Pons (tissue), 1 donor: ENCODE data around the gene C21orf91.

Experiments used
- DNase-seq: peaks from one replicate; pipeline ENCODE4 v3.0.0-alpha.2; 2016; ENCODE audit warnings: low spot score

The C21orf91 gene

DNA sequence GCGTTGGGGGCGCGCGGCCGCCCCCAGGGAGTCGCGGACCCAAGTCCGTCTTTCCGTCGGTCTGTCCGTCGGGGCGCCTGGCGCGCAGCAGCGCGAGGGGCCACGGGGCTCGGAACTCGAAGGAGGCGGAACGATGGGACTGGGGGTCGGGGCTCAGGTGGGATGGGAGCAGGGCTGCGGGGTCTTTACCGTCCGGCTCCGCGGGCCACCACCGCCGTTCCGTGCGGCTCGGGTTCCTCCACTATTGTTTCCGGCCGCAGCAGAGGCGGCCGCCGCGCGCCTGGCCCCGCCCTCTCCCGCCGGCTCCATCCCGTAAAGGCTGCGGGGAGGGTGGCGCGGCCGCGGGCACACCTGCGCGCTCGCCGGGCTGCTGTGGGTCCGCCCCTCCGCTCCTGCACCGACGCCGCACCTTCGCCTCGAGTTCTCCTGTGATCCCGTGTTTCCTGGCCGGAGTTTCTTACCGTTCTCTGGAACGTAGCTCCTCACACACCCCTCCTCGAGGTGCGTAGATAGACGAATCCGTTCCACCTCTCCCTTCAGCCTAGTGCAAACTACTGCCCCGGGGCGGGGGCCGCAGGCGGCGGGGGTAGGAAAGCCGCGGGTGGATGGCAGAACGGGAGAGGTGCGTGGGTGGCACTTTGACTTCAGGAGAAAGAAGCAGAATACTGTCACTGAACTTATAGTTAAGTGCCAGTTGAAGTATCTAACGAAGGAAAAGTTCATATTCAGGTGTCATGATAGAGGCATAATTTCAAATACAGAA lies at the start of gene C21orf91:
Gene C21orf91, minus strand, starts transcription at position 243 of the 763 bp plus-strand sequence. CDS start 1,038 bp downstream, outside the sequence.
- peak; percentile 95 for DNase-seq

DNA sequence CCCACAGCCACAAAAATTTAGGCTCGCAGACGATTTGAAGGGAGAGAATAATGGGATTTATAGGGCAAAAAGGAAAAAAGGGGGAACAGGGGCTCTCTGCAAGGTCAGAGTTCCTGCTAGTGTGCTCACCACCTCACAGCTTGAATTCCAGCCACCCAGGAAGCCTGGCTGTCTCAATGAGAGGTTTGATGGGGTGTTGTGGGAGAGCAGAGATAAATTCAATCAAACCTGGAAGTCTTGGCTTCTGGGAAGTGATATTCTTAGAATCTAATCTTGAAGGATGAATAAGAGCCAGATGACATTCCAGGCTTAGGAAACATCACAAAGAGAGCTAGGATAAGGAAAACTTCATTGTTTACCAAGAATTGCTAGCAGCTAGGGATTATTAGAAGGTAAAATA lies 47.4 kb upstream of the C21orf91 start:
- DNase-seq, result no peak

DNA sequence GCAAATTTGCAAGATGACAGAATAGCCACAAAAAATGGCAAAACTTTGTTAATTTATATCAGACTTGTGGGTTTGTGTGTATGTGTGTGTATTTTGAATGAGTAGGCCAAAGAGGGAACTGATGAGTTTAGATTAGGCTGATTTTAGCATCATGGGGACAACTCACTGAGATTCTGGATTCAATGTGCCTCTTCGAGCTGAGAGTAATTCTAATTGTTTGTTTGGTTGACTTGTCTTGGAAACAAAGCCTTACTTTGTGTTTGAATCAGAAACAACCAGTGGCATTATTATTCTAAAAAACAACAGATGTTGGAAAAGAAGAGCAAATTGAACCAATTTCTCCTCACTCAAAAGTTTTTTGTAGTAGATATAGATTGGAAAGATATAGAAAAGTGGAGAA lies 40.5 kb upstream of the C21orf91 start:
- DNase-seq, result peak; percentile 98

DNA sequence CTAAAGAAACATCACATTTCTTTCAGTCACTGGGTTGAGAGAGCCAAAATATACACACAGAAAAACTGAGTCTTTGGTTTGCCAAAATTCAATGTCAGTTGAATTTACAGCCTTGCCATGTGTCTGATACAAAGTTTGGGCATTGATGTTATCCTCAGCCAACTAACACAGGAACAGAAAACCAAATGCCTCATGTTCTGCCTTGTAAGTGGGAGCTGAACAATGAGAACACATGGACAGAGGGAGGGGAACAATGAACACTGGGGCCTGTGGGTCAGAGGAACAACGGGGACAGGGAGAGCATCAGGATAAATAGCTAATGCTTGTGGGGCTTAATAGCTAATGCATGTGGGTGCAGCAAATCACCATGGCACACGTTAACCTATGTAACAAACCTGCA lies 39.6 kb upstream of the C21orf91 start:
- DNase-seq, result peak; percentile 95

DNA sequence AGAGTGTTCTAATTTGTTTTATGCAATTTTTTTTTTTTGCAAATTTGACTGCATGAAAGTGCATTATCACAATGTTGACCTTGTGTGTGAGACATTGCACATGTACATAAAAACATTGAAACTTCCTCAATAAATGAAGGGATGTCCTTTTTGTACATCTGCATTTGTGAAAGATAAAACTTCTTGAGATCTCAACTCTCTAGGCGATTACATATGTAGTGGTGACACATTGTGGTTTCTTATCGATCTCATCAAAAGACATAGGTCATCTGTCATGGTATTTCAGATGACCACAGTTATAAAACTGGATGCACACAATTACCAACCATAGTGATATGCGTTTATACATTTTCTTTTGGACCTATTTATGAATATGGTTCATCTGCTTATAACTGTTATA lies 35.6 kb upstream of the C21orf91 start:
- no peak for DNase-seq

DNA sequence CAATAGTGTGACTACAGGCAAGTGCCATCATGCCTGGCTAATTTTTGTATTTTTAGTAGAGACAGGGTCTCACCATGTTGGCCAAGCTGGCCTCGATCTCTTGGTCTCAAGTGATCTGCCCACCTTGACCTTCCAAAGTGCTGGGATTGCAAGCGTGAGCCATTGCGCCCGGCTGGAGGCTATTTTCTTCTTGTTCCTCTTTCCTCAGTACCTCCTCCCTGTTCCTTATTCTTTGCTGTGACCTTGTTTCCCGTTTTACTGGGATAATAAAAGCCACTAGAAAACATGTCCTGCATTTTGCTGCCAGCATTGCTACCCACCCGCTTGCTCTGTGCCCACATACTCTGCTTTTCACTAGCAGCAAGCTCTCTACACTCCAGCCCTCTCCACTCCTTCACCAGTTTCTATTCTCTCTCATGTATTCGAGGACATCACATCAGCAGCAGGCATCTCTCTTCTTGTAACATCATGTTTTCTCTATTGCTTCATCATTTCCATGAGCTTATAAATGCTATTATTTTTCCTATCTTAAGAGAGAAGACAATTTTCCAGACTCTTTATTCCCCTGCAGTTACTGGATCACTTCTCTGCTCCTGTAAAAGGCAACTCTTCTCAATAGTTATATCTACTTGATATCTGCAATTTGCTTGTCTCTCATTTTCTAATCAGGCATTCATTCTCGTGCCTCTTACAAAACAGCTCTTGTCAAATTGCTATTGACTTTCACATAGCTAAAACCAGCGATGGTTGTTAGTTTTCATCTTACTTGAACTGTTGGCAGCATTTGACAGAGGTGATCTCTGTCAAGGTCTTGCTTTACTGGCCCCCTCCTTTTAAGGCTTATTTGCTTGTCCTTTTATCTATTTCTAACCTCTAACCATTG lies 34.5 kb upstream of the C21orf91 start:
- peak; percentile 44 for DNase-seq

DNA sequence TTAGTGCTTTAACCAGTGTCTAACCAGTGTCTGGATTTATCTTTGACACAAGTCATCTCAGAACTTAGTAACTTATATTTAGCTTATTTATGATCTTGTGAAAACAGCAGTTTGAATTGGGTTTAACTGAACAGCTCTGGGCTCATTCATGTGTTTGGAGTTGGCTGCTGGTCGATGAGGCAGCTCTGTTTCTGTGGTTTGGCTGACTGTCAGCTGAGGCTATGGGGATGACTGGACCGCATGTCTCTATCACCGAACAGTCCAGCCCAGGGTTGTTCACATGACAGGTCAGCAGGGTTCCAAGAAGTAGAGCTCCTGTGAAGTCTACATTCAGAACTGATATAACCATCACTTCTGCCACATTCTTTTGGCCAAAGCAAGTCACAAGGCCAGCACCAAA lies 29.1 kb upstream of the C21orf91 start:
- DNase-seq, result peak; percentile 75

DNA sequence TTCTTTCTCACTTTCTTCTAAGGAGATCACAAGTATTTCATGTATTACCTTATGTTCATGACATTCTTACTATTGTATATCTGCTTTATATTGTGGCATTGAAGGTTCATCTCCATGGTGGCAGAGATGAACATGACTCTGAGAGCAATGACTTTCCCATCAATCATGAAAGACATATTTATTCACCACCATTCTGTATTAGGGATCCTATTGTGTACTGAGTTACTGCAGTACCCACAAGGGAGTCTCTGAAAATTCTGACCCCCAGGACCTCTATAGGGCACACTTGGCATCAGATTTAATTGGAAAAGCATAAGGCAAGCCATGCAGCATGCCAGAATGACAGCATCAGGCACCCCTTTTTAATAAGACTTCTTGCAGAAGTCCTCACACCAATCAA lies 21.9 kb upstream of the C21orf91 start:
- DNase-seq, result no peak

DNA sequence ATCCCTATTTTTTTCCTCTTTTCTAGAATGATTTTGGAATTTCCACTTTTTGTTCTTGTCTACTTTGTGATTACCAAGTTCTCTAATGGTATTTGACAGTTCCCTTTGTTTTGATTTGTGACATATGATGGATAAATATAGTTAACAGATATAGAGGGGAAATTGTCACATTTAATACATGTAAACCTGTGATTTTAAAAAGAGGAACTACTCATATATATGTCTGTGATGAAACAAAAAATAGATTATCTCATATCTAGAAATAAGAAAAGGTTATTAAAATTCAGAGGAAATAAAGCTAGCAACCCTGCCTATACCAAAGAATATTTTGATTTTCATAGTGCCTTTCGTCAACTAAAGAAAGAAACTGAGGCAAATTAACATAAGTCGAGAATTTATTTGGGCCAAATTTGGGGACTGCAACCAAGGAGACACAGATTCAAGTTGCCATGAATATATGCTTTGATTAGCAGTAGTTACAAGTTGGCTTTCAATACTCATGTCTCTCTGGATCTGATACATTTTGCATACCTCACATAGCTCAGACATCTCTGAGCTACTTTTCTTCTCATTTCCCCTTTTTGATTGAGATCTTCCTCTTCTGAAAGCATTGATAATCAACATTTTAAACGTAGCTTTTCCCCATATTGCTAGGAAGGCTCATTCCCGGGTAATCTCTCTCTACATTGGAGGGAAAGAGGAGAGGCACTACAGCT lies 15.6 kb upstream of the C21orf91 start:
- no peak for DNase-seq

DNA sequence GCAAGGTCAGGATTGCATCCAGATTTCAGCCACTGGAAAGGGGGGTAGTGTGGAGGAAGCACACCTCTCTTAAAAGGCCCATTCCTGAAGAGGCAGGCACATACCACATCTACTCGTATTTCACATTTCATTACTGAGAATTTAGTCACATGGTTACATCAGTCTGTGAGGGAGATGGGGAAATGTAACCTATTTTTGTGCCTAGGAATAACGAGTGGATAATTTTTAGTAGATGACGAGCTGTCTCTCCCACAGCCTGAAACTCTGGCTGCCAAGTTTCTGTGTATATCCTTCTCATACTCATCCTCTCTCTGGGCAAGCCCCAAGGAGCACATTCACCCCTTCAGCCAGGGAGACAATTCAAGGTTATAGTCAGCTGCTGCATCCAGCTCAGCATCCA lies 10.3 kb upstream of the C21orf91 start:
- DNase-seq, result no peak

DNA sequence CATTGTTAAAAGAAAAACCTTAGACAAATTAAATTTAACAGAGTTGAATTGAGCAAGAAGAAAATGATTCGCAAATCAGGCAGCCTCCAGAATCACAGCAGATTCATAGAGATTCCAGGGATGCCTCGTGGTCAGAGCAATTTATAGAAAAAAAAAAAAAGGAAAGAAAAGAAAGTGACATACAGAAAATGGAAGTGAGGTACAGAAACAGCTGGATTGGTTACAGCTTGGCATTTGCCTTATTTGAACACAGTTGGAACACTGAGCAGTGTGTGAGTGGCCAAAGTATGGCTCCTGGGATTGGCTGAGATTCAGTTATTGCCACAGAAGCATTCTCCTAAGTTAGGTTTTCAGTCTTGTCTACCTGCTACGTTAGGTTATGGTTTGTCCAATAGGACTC lies 9.1 kb upstream of the C21orf91 start:
- DNase-seq, result no peak

DNA sequence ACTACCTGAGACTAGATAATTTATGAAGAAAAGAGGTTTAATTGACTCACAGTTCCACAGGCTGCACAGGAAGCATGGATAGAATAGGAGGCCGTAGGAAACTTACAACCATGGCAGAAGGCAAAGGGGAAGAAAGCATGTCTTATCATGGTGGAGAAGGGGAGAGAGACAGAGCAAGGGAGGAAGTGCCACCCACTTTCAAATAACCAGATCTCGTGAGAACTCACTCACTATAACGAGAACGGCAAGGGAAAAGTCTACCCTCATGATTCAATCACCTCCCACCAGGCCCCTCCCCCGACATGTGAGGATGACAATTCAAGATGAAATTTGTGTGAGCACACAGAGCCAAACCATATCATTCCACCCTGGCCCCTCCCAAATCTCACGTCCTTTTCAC lies 4.7 kb upstream of the C21orf91 start:
- DNase-seq, result no peak

DNA sequence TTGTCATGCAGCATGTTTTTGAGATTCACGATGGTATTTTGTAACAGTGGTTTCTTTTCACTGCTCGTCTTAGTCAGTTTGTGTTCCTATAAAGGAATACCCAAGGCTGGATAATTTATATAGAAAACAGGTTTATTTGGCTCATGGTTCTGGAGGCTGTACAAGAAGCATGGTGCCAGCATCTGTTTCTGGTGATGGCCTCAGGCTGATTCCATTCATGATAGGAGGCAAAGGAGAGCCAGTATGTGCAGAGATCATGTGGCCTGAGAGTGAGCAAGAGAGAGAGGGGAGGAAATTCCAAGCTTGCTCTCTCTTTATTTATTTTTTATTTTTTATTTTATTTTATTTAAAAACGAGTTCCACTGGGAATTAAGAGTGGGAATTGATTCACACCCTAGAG lies 2.0 kb upstream of the C21orf91 start:
- DNase-seq, result no peak

DNA sequence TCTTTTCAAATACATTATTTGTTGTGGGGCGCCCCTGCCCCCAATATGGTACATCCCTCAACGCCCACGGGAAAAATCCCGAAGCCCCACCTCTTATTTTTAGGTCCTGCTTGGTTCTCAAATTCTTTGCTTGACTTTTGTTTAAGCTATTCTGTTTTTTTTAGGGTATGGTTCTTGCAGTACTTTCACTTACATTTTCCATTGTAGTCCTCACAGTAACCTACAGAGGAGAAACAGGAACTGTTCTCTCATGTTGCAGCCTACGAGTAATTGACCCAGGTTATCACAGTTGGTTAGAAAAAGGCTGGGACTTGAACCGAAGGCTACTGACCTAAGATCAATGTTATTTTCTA lies 697 bp upstream of the C21orf91 start:
- DNase-seq, result no peak

DNA sequence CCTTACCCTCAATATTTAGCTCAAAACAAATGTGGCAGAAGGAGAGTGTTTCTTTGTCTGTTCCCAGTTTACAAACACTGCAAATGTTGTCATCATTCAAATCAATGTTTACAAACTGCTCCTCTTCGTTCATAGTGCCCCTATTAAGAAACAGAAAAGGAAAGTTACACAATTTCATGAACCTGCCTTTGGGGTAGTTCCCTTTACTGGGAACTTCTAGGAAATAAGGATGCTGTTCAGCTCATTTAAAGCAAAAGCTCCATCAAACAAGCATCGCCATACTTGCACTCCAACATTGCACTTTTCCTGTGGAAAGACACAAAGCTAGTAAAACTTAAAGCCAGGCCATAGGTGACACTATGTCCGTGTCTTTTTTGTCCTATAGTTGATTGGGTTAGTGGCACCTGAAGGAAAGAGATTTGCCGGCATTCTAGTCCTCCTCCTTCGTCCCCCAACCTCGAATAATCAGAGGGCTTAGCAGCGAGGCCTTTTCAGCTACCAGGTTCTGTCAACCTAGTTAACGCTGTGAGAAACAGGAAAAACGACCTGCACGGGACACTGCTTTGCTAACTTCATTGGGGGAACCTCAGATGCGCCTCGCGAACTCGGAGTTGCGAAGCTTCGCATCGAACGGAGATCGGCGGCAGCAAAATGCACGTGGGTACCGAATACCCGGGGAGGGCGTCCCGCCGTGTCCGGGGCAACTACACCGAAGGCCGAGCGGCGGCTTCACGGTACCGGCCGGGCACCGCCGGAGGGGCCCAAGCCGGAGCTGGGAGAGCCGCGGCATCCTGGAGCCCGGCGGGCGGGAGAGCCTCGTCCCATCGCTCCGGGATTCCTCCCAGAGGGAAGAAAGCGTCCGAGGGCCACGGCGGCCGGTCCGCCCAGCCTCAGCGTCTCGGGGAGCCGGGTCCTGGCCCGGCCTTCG lies 706 bp downstream of the C21orf91 start:
- DNase-seq, result peak; percentile 57

DNA sequence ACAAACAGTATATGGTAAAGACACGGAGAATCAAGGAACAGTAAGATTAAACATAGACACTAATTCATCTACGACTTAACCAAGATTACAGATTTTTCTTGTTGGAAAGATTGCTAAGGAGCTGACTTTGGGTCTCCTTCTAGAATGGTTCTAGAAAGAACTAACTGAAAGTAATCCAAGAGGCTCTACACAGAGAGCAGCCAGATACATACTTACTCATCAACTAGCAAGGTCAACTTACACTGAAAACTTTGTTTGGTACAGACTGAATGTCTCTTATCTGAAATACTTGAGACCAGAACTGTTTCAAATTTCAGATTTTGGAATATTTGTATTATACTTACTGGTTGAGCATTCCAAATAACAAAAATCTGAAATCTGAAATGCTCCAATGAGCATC lies 5.8 kb downstream of the C21orf91 start:
- DNase-seq, result no peak

DNA sequence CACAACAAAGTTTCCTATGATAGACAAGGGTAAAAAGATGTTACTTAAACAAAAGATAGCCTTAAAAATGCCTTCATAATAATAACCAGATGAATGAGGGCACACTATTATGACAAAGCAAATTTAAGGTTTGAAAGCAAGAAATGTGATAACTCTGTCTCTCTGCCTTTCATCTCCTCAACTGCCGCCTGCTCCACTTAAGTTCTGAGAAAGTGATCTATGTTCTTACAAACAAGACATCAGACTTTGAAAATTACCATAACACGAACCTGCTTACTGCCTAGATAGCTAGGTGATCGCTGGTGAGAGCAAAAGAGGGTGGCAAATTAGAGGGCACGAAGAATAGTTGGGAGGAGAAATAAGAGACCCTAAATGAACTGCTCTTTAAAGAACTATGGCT lies 13.2 kb downstream of the C21orf91 start:
- DNase-seq, result no peak

DNA sequence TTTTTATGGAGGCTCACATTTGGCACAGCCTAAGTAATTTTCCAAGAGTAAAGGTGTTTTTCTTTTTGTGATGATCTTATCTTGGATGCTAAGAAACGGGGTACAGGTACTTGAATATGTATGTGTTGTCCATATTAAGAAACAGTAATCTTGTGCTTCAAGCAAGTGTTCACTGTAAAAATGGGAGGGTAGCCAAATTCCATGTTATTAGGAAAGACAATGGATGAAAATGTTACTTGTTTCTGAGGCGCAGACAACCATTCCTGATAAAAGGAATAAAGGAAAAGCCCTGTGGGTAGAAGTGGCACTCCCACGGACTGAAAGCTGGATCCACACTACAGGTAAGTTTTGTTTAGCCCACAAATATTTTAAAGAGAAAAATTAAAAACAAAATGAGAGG lies 15.6 kb downstream of the C21orf91 start:
- no peak for DNase-seq

DNA sequence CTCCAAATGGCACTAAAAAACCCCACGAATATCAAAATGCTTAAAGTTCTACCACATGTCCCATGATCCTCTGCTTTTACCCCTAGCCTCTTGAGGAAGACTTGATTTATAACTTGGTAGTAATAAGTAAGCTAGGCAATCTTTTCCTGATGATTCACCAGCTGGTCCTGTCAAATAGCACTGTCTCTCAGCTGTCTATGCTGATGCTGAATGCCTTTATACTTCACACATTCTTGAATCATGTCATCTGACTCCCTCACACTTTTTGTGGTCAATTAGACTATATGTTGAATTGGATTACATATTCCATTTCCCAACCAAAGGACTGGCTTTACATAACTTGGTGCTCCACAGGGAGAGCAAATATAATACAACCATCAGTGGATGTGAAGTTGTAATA lies 16.6 kb downstream of the C21orf91 start:
- DNase-seq, result no peak

DNA sequence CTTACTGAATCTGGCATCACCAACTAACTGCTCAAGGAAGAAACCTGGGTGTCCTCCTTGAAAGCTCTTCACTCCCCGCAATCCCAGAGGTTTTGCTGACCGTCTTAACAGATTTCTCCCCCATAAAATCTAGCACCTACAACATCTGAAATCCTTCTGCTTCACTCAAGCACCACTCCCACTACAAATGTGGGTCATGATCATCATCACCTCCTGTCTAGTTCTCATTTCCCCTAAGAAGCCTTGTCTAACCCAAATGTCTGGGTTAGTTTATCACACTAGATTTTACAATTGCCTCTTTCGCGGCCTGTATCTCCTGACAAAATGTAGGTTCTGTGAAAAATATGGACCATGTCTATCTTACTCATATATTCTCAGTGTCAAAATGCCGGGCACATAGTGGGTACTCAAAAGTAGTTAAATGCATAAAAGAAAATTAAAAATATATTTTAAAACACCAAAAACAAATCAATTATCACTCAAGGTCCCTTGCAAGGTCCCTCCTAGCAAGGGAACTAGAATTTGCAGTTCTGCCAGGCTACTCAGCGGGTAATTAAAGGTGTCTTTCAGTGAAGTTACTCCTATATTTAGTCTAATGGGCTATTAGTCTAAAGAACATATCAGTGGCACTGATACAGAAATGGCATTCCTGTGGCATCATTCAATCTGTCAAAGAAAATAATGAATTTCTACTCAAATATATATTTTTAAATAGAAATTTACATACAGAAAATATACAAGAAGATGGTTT lies 19.6 kb downstream of the C21orf91 start:
- DNase-seq, result no peak

DNA sequence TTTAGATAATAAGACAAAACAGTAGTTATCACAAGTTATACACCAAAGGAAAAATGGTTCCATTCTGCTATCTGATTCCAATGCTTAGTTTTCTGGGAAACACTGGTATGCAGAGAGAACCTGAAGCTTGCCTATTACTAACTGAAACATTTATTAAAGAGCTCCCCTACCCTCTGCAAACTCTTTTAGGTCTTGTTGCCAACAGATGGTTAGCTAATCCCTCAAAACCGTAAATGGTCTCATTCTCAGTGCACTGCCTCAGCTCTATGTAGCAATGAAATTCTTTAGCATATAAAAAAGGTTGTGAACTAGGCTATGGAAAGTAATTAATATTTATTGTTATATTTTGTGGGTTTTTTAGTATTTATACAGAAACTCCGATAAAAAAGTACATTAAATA lies 20.4 kb downstream of the C21orf91 start:
- DNase-seq, result no peak
